ENCODE measurements around the gene PDE7B.

Gene PDE7B

DNA sequence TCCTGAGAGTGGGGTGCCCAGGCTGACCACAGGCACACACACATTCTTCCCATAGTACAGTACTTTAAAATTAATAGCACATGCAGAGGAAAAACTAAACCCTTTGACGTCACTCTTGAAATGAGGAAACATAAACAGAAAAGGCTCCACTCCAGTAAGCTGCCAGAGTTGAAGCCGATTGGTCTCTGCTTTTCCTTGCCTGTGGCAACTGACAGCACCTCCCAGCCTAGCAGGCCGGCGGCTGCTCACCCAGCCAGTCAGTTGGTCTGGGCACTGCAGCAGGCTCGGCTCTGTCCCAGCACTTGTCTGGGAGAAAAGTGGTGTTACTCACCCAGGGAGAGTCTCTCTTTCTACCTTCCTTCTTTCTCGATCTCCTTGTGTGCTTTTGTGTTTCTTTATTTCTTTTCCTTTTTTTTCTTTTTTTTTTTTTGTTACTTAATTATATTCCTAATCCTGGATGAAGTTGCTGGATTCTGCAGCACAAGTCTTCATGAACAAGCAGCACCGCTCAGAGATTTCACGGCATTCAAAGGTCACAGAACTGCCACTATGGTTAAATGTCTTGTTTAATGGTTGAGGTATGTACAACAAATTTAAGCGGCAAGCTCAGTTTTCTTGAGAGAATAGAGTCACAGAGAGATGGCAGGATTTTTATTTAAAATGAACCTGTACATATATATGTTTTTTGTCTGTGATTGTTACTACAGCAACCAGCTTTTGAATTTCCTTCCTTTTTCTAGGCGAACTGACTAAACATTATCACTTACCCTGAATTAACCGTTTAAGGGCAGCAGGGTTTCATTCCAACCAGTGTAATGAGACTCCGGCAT is at the start of gene PDE7B:
Gene PDE7B (plus strand): TSS at position 260 of the 830 bp plus-strand sequence.
- peak; percentile 88 for DNase-seq

GRCh38 chr6:135801755-135802465 is 49.6 kb upstream of the PDE7B start:
- no peak for DNase-seq

DNA sequence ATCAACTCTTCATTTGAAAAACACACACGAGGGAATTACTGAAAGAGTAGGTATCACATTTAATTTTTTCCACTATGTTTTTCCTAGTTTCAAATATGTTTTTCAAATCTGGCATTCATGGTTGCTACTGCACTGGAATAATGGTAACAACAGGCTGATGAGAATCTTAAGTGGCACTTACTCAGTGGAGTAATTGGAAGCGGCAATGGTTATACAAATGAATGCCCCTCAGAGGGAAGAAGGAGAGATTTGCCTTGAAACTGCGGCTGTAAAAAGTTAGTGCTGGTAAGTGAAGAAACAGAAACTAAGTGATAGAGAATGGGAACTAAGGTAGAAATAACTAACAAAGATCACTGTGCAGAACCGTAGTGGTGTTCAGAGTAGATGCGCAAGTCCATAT is 41.0 kb upstream of the PDE7B start:
- no peak for DNase-seq

DNA sequence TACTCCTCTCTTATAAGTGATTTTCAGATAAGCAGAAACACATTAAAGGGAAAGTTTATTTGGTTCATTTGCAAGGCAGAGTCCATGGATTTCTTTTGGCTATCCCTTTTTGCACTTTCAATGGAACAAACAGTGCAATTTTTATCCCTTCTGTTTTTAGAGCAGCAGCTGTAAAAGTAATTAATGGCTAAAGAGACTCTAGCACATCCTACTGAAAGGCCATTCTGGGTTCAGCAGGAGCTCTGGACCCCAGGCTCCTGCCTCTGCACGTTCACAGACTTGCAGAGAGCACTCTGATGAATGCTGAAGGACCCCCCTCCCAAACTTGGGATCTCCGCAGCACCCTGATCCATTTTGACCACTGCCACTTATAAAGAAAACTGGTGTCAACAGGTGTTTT is 40.3 kb upstream of the PDE7B start:
- DNase-seq, result no peak

DNA sequence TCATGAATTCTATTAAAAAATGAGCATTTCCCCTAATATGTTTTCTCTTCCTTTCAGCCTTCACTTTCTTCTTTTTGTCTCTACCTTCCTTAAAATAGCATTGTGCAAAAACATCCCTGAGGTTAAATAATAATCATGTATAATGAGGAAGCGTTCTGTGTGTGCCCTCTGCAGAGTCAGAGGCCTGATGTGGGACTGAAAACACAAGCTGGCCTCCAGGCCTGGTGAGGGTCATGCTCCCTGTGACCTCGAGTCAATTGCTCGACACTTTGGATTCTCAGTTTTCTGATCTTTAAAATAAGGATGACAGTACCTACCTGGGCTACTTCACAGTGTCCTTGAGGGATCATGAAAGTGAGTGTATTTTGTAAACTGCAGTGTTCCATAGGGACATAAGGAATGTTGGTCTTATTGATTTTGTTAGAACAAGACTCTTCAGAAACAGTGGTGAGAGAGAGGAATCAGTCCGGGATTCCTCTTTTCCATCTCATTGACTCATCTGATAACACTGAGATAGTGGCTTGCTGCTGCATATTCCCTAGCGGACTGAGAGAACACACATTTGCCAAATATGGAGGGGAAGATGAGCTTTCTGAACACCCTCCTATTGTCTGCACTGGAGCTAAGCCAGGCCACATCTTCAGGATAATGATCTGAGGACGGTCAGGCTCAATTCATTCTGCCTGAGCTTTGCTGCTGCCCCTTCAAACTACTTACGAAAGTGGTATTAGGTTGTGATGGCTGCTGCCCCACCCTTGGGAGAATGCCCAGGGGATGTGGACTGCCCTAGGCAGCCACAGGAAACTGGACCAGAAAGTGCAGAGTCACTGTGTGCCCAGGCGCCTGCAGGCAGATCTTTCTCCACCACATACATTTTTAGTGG is 39.6 kb upstream of the PDE7B start:
- DNase-seq, result peak; percentile 50

GRCh38 chr6:135813401-135813800 is 38.1 kb upstream of the PDE7B start:
- peak; percentile 64 for DNase-seq

- DNase-seq, result no peak
Observed at GRCh38 chr6:135814043-135814442, 37.5 kb upstream of the PDE7B start.

- DNase-seq, result no peak
Observed at GRCh38 chr6:135815216-135815615, 36.3 kb upstream of the PDE7B start.

- no peak for DNase-seq
Observed at GRCh38 chr6:135817035-135817434, 34.5 kb upstream of the PDE7B start.

DNA sequence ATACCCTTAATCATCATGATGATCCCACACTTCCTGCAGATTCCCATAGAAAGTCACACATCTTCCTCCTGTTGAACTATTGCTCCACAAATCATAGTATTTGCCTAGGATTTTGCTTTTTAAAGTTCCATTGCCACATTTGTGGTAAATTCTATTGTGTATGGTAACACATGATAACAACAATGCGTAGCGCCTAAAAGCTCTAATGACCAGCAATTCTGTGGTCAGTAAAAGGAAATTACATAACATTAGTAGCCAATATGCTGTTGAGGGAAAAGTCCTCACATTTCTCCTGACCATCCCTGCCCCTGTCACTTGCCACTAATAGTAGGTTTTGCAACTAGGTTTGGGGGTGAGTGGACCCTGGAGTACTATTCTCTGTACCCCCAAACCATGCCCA is 31.8 kb upstream of the PDE7B start:
- no peak for DNase-seq

DNA sequence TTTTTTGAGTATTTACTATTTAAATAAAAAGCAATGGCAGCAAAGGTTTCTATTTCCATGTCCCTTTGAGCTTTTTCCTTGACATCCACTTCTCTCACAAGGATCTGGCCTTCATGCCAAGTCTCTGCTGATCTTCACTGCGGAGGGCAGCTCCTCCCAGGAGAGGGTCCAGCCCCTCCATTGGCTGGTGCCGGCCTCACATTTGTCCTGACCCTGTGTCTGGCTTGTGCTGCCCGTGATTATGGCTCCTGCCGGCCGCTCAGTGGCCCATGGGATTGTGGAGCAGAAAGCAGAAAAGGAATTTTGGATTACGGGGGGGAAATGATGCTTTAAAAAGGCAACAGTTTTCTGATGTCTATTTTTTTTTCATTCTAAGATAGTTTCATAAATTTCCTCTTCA is 31.2 kb upstream of the PDE7B start:
- peak; percentile 58 for DNase-seq

DNA sequence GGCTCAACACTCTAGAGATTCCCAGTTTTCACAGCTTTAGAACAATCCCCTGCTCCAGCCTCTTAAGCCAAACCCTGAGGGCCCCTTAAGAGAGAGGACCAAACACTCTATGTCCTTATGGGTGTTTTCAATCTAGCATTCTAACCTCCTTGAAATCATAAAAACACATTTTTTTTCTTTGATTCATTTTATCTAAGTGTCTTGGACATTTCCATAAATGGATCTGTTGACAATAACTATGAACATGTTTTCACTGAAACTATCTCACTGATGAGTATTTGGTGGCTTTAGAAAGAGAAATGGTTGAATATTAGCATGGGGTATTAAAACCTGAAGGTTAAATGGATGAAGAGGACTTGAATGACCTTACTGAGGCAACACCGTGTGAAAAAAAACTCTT is 27.6 kb upstream of the PDE7B start:
- no peak for DNase-seq

GRCh38 chr6:135826236-135826804 is 25.2 kb upstream of the PDE7B start:
- DNase-seq, result no peak

DNA sequence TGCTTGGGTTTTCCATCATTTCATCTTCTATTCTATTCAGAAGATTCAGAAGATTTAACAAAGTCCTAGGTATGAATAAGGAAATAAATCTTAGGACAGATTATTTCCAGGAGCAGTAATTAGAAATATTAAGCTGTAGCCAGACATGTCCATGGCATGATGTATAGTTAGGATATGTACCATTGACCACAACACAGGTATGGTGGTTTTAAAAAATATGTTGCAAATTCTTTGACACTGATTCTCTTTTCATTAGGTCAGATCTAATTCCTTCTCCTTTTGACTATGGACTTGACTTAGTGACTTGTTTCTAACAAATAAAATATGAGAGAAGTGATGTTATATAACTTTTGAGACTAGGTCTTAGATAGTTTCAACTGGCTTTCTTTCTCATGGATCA is 23.5 kb upstream of the PDE7B start:
- no peak for DNase-seq

DNA sequence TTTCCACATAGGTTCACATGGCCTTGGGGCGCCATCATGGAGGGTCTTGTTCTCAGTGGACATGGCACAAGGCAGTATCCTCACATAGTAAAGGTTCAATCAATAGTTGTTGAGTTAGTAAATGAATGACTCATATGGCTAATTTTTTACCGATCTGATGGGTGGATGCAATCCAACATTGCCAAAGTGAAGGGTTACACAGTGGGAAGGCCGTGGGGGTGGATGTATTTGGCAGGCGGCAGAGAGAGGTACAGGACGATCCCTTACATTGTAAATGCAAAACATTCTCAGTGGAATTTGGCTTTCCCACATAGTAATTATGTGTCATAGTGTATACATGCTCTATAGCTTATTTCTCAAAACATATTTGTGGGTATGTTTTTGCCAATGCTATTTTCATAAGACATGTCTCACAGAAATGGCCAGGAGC is 21.0 kb upstream of the PDE7B start:
- DNase-seq, result peak; percentile 47

DNA sequence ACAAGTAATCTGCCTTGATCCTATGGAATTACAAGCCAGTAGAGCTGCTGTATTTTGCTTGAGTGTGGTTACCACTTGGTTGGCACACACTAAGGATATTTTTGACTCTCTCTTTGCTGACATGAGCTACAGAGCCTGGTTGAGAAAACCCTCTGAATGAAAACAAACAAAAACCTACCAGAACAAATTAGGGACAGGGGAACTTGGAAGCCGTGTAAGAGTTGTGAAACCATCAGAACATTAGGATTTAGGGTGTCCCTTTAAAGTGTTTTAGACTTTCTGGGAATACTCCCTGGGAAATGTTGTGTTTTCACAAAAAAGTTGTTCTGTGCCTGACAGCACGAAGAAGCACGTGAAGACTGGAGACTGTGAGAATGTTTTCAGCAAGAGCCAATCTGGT is 20.5 kb upstream of the PDE7B start:
- no peak for DNase-seq

- no peak for DNase-seq
Observed at GRCh38 chr6:135832166-135832565, 19.3 kb upstream of the PDE7B start.

GRCh38 chr6:135833771-135834170 is 17.7 kb upstream of the PDE7B start:
- DNase-seq, result no peak

GRCh38 chr6:135837735-135838449 is 13.6 kb upstream of the PDE7B start:
- DNase-seq, result no peak

GRCh38 chr6:135839121-135839520 is 12.4 kb upstream of the PDE7B start:
- DNase-seq, result no peak

DNA sequence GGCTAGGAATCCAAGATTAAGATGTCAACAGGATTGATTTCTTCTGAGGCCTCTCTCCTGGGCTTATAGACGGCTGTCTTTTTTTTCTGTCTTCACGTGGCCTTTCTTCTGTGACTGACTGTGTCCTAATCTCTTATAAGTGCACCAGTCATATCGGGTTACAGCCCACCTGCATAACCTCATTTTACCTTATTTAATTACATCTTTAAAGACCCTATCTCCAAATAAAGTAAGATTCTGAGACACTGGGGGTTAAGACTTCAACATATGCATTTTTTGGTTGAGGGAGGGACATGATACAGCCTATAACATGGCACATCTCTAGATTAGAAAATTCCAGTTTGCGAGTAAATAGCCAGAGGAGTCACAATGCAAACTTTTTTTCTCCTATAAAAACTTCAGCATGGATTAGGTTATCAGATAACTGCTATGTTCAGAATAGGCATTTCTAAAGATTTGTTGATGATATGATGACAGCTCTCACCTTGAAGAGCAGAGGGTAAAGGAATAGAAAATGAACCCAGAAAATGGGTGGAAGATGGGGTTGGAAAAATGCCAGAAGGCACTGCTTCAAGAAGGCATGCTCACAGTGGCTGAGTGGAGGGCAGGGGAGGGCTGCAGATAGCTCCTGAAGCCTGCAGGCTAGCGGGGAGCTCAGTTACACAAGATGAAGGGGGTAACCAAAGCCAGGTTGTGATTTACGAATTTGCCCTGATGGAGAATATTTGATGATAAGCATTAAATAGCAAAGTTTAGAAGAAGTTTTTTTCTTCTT is 8.7 kb upstream of the PDE7B start:
- DNase-seq, result no peak
